ENCODE results near the gene GRAMD1A. TPM values are rescaled to one million over a fixed set of nuclear protein-coding genes. Genes with fewer than 3 reads are reported as not detected.

GRAMD1A gene
- total RNA-seq, 1 experiment from 2014 or later = 32.8 TPM

DNA sequence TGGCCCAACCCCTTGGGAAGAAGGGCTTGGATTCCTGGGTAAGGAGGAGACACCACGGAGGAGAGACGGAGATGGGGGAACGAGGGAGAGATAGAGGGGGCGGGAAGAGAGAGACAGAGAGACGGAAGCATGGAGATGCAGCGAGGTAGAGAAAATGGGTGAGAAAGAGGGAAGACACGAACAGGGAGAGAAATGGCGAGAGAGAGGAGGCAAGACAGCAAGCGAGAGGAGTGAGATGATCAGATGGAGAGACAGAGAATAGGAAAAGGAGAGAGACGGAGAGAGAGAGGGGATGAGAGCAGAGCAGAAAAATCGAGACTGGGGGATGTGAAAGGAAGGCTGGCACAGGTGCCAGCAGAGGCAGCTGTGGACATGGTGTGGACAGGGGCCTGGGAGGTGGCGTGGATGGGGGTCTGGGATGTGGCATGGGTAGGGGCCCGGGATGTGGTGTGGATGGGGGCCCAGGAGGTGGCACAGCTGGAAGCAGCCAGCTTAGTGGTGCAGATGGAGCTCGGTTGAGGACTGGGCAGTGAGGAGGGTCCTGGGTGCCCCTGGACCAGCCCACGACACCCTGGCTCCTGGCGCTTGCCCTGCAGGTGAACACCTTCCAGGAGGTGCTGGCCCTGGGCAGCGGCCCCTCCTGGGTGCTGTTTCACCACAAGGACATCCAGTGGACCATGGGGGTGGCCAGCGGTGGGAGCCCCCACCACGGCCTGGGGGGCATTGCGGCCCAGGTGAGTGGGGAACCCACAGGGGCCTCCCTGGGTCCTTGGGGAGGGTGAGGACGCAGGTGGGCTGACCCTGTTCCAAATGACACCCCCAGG is 75.3 kb downstream of the GRAMD1A start:
- Histone ChIP-seq H3K4me1 (ENCODE audit: insufficient read depth, low read length) (no peaks in the 10 kb centered on the region), H3K4me3 (ENCODE audit: low read length) (no peak overlapping the region), H3K79me2 (ENCODE audit: low read length) (no peaks in the 10 kb centered on the region), H3F3A (ENCODE audit: low read length, unreplicated experiment) (no peaks in the 10 kb centered on the region), H3K9ac (ENCODE audit: low read length) (no peak overlapping the region), H3K9me3 (ENCODE audit: low read length) (no peaks in the 10 kb centered on the region), H4K20me1 (ENCODE audit: low read length) (no peaks in the 10 kb centered on the region), H3K27me3 (ENCODE audit: low read length) (no peaks in the 10 kb centered on the region), H3K9me2 (replicated peaks; ENCODE audit: low read length) (no peaks in the 10 kb centered on the region), H2AFZ (ENCODE audit: low read length) (no peak overlapping the region), H3K4me2 (ENCODE audit: low read length) (no peak overlapping the region), H3K27ac (ENCODE audit: low read length) (no peak overlapping the region), H3K36me3 (ENCODE audit: low read depth, low read length) (no peaks in the 10 kb centered on the region)
- POLR2A ChIA-PET (ENCODE audit: unreplicated experiment) = no interaction called here
- TF ChIP-seq EZH2 (IDR thresholded peaks at IDR 0.05; ENCODE audit: low read length, unreplicated experiment) (no peak), CTCF (conservative IDR thresholded peaks at IDR 0.05; ENCODE audit: low read depth, low read length) (no peak), EZH2phosphoT487 (IDR thresholded peaks at IDR 0.05; ENCODE audit: borderline replicate concordance, low read length) (no peak)
- intact Hi-C loops (cut with micrococcal nuclease) = no loop called here
- ATAC-seq = no peak
- DNase-seq = no peak
- CTCF ChIA-PET = no interaction called here
- BruUV-seq (replicated peaks) = no TSS peak

DNA sequence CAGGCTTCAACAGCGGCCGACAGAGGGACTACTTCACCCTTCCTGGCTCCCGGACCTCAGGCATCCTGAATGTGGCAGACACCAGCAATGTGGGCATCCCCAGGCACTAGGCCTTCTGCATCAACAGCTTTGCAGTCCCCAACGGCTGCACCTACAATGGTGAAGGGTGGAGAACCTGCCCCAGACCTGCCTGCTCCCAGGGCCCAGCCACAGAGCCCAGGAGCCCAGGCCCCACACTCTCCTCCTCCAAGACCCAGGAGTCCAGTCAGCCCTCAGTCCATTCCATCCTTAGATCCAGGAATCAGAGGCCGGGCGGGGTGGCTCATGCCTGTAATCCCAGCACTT is 75.9 kb downstream of the GRAMD1A start:
- no peaks in the 10 kb centered on the region for H3K9me2 ChIP-seq (replicated peaks; ENCODE audit: low read length)
- H3K9ac ChIP-seq (ENCODE audit: low read length) = no peak overlapping the region
- no peaks in the 10 kb centered on the region for H3K79me2 ChIP-seq (ENCODE audit: low read length)
- no peak overlapping the region for H3K4me2 ChIP-seq (ENCODE audit: low read length)
- CTCF ChIA-PET = no interaction called here
- H3K36me3 ChIP-seq (ENCODE audit: low read depth, low read length) = no peaks in the 10 kb centered on the region
- intact Hi-C loops (cut with micrococcal nuclease) = no loop called here
- no TSS peak for BruUV-seq (replicated peaks)
- no peak for DNase-seq
- H3F3A ChIP-seq (ENCODE audit: low read length, unreplicated experiment) = no peaks in the 10 kb centered on the region
- no peaks in the 10 kb centered on the region for H3K27me3 ChIP-seq (ENCODE audit: low read length)
- H3K9me3 ChIP-seq (ENCODE audit: low read length) = no peaks in the 10 kb centered on the region
- POLR2A ChIA-PET (ENCODE audit: unreplicated experiment) = no interaction called here
- ATAC-seq = no peak
- no peak overlapping the region for H3K27ac ChIP-seq (ENCODE audit: low read length)
- H2AFZ ChIP-seq (ENCODE audit: low read length) = no peak overlapping the region
- TF ChIP-seq CTCF (conservative IDR thresholded peaks at IDR 0.05; ENCODE audit: low read depth, low read length) (no peak), EZH2 (IDR thresholded peaks at IDR 0.05; ENCODE audit: low read length, unreplicated experiment) (no peak), EZH2phosphoT487 (IDR thresholded peaks at IDR 0.05; ENCODE audit: borderline replicate concordance, low read length) (no peak)
- no peaks in the 10 kb centered on the region for H4K20me1 ChIP-seq (ENCODE audit: low read length)
- H3K4me1 ChIP-seq (ENCODE audit: insufficient read depth, low read length) = no peaks in the 10 kb centered on the region
- no peak overlapping the region for H3K4me3 ChIP-seq (ENCODE audit: low read length)

Other genes starting within 250 kb of the GRAMD1A start
- gene ZNF599, start 227.1 kb upstream of the GRAMD1A start, total RNA-seq (2014; rRNA removed) = not detected in 2 replicates
- gene ZNF30, start 73.4 kb upstream of the GRAMD1A start, total RNA-seq (2014; rRNA removed) = 2.3 and 3.5 TPM in 2 replicates
- 5.8 and 6.3 TPM in 2 replicates for gene ZNF792, start 36.1 kb upstream of the GRAMD1A start, total RNA-seq (2014; rRNA removed)
- 1.7 TPM in 2 replicates for gene SCN1B, start 30.1 kb downstream of the GRAMD1A start, total RNA-seq (2014; rRNA removed)
- 0.18 TPM in 1 of 2 replicates, not detected in the other for gene HPN, start 41.4 kb downstream of the GRAMD1A start, total RNA-seq (2014; rRNA removed)
- 48.7 and 61.6 TPM in 2 replicates for gene FXYD3, start 115.5 kb downstream of the GRAMD1A start, total RNA-seq (2014; rRNA removed)
- gene LGI4, start 134.7 kb downstream of the GRAMD1A start, total RNA-seq (2014; rRNA removed) = 0.22 TPM in 1 of 2 replicates, not detected in the other
- gene FXYD1, start 138.5 kb downstream of the GRAMD1A start, total RNA-seq (2014; rRNA removed) = not detected in 2 replicates
- gene FXYD7, start 142.9 kb downstream of the GRAMD1A start, total RNA-seq (2014; rRNA removed) = not detected in 2 replicates
- 114 and 123 TPM in 2 replicates for gene FXYD5, start 154.4 kb downstream of the GRAMD1A start, total RNA-seq (2014; rRNA removed)
- gene FAM187B, start 228.4 kb downstream of the GRAMD1A start, total RNA-seq (2014; rRNA removed) = not detected in 2 replicates
- 80.3 and 91.0 TPM in 2 replicates for gene LSR, start 248.7 kb downstream of the GRAMD1A start, total RNA-seq (2014; rRNA removed)